Uterus (tissue), 4 donors: ENCODE results near the gene KRTAP10-9. TPM values are rescaled to one million over a fixed set of nuclear protein-coding genes. Genes with fewer than 3 reads are reported as not detected.

ENCODE experiments used
- DNase-seq, 2 donors: peaks; one replicate each; pipeline ENCODE4 v3.0.0-alpha.2; 2019 to 2020
- H3K27ac ChIP-seq, 2 donors: fragments of 200-600 bp; sonication (generic); 1 replicate in 1 of 2; 2 replicates in 1 of 2; pipeline ENCODE4 v1.5.1; 2016 to 2018
- H3K27me3 ChIP-seq, 2 donors: fragments of 200-600 bp; sonication (generic); one replicate each; pipeline ENCODE4 v1.5.1; 2018 to 2019; ENCODE audit warnings: control low read depth in 1 of 2
- H3K36me3 ChIP-seq, 2 donors: fragments of 200-600 bp; sonication (generic); one replicate each; pipeline ENCODE4 v1.5.1; 2019; ENCODE audit warnings: control low read depth in 1 of 2
- H3K4me1 ChIP-seq, 2 donors: fragments of 200-600 bp; sonication (generic); one replicate each; pipeline ENCODE4 v1.5.1; 2018 to 2019; ENCODE audit warnings: control low read depth in 1 of 2
- H3K4me3 ChIP-seq, 2 donors: fragments of 200-600 bp; sonication (generic); 1 replicate in 1 of 2; 2 replicates in 1 of 2; pipeline ENCODE4 v1.5.1; 2018 to 2019; ENCODE audit warnings: mild to moderate bottlenecking in 1 of 2
- H3K9me3 ChIP-seq, 2 donors: fragments of 200-600 bp; sonication (generic); one replicate each; pipeline ENCODE4 v1.5.1; 2019; ENCODE audit warnings: control low read depth in 1 of 2
- CTCF ChIP-seq, 4 experiments: fragments of 200-600 bp in 2 of 4; fragments of 450-650 bp in 2 of 4; sonication (generic) in 2 of 4; IDR thresholded peaks; one replicate each; pipeline ENCODE4 v1.5.1; 2016 to 2019; ENCODE audit warnings: antibody characterized with exemption in 4 of 4, mild to moderate bottlenecking in 2 of 4, moderate library complexity in 1 of 4
- POLR2A ChIP-seq, 2 donors: fragments of 450-650 bp; IDR thresholded peaks; one replicate each; pipeline ENCODE4 v1.6.1; 2016; ENCODE audit warnings: antibody characterized with exemption in 2 of 2, mild to moderate bottlenecking in 1 of 2, moderate library complexity in 1 of 2
- intact Hi-C: fragments of 100-400 bp; cut with DNase I; formaldehyde crosslinking; loops from one replicate; pipeline ENCODE4 v1.15.1; 2023; ENCODE audit warnings: low total_unique reads
- total RNA-seq, 4 donors: library from RNA; depleted of rRNA in 3 of 4; stranded (reverse); fragments of >200 nt in 3 of 4; gene quantifications; one replicate each; pipeline versions ENCODE4 v1.1.0 to v1.2.4, GENCODE V29; 2014 to 2023
- donor health status: DM: yes; HTN: yes; CAD: no.

Gene KRTAP10-9
- total RNA-seq, 4 donors from 2014 or later, result not detected

DNA sequence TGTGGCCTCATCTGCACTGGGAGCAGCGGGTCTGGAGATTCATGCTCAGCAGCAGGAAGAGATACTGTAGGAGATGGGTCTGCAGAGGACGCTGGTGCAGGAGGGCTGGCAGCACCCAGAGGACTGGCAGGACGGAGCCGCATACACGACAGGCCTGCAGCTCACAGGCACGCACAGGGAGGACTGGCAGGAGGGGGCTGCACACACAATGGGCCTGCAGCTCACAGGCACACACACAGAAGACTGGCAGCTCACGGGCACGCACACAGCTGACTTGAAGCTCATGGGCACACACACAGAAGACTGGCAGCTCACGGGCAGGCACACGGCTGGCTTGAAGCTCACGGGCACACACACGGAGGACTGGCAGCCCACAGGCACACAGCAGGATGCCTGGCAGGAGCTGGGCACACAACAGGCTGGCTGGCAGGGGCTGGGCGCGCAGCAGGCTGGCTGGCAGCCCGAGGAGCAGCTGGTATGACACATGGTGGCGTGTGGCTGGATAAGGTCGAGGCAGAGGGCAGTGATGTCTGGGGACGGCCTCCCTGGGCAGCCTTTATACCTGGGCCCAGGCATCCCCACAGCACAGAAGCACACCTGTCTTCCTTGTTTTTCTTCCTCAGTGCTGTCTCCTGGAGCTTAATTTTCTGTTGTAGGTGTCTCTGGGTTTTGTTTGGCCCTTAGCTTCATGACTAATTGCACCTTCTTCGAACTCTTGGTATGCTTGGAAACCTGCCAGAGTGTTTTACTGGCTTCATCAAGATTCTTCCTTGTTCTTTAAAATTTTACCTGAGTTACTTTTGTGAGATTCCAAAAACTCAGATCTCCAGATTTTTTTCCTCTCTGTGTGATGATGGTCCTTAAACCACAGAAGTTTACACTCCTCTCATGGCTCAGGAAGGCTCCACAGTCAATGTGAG lies 39.8 kb downstream of the KRTAP10-9 start, which contains the start of gene KRTAP12-2:
Gene KRTAP12-2, minus strand, starts transcription at position 527 of the 920 bp plus-strand sequence. Its CDS starts 41 bp downstream, at position 486.
- Histone ChIP-seq H3K4me1 (no peaks in the 10 kb centered on the region), H3K36me3 (no peaks in the 10 kb centered on the region), H3K9me3 (peaks cover 0 to 5% of the 10 kb centered on the region in 2 donors), H3K27ac (no peak within 1 kb of the TSS), H3K4me3 (no peak within 1 kb of the TSS), H3K27me3 (no peaks in the 10 kb centered on the region)
- no peak for TF ChIP-seq POLR2A (IDR thresholded peaks at IDR 0.05)
- no peak for TF ChIP-seq CTCF (IDR thresholded peaks at IDR 0.05)
- intact Hi-C loops, result no loop called here
- DNase-seq, result no peak

DNA sequence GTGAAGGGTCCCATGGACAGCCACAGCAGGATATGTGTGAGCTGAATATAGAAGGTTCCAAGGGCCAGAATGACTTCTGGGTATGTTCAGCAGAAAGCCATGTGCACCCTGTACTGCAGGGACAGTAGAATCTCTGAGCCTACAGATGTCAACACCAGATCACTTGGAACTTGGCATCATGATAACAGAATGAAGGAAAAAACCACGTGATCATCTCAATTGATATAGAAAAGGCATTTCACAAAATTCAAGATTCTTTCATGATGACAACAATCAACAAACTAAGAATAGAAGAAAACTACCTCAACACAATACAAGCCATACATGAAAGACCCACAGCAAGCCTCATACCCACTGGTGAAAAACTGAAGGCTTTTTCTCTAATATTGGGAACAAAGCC lies 40.7 kb downstream of the KRTAP10-9 start:
- TF ChIP-seq POLR2A (IDR thresholded peaks at IDR 0.05) (no peak), CTCF (IDR thresholded peaks at IDR 0.05) (no peak)
- H3K27ac ChIP-seq, result no peak overlapping the region
- no peak overlapping the region for H3K4me3 ChIP-seq

GRCh38 chr21:44670642-44671432 lies 43.9 kb downstream of the KRTAP10-9 start:
- Histone ChIP-seq H3K36me3 (no peaks in the 10 kb centered on the region), H3K9me3 (peaks cover 0 to 6% of the 10 kb centered on the region in 2 donors), H3K27me3 (no peaks in the 10 kb centered on the region), H3K4me1 (no peaks in the 10 kb centered on the region), H3K27ac (no peak overlapping the region), H3K4me3 (no peak overlapping the region)
- TF ChIP-seq CTCF (IDR thresholded peaks at IDR 0.05), result no peak
- no peak for TF ChIP-seq POLR2A (IDR thresholded peaks at IDR 0.05)
- DNase-seq, result no peak
- intact Hi-C loops, result no loop called here

More for the DNA sequence above, 40.7 kb downstream of the KRTAP10-9 start:
- intact Hi-C loops, result no loop called here
- H3K36me3 ChIP-seq, result no peaks in the 10 kb centered on the region
- no peaks in the 10 kb centered on the region for H3K27me3 ChIP-seq
- peaks cover 0 to 6% of the 10 kb centered on the region in 2 donors for H3K9me3 ChIP-seq
- no peak for DNase-seq
- no peaks in the 10 kb centered on the region for H3K4me1 ChIP-seq

DNA sequence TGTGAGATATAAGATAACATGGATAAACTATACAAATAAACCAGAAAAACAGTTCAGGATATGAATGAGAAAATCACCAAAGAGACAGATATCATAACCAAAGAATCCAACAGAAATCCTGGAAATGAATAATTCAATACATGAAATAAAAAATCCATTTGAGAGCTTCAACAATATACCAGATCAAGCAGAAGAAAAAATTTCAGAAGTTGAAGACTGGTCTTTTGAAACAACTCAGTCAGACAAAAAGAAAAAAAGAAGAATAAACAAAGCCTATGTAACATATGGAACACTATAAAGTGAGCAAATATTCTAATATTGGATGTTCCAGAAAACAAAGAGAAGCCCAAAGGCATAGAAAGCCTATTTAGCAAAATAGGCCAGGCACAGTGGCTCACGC lies 45.0 kb downstream of the KRTAP10-9 start:
- intact Hi-C loops, result no loop called here
- H3K27me3 ChIP-seq, result no peaks in the 10 kb centered on the region
- peaks cover 0 to 6% of the 10 kb centered on the region in 2 donors for H3K9me3 ChIP-seq
- TF ChIP-seq POLR2A (IDR thresholded peaks at IDR 0.05), result no peak
- TF ChIP-seq CTCF (IDR thresholded peaks at IDR 0.05), result no peak
- no peaks in the 10 kb centered on the region for H3K36me3 ChIP-seq
- H3K4me3 ChIP-seq, result no peak overlapping the region
- no peak for DNase-seq
- no peak overlapping the region for H3K27ac ChIP-seq
- H3K4me1 ChIP-seq, result no peaks in the 10 kb centered on the region
